Smooth muscle cell (in vitro differentiated cells): ENCODE measurements around the gene ZNF74. TPM values are rescaled to one million over a fixed set of nuclear protein-coding genes. Genes with fewer than 3 reads are reported as not detected.
"Not testable (repeated sequence)": the region's sequence is repeated elsewhere in the genome, so short reads cannot be mapped to it uniquely, and the experiment has no call there.

Experiments
- DNase-seq: peaks from one replicate; lab custom pipeline; 2025; ENCODE audit not compliant: unreplicated experiment; lab: John Stamatoyannopoulos, UW
- H2AFZ ChIP-seq: fragments of 200-600 bp; sonication (generic); 2 replicates; pipeline ENCODE4 v1.6.0; 2016; ENCODE audit warnings: antibody characterized with exemption, low read depth, mild to moderate bottlenecking
- H3F3A ChIP-seq: fragments of 200-600 bp; sonication (generic); 2 replicates; pipeline ENCODE4 v1.6.0; 2017; ENCODE audit warnings: antibody characterized with exemption, low read depth
- H3K27ac ChIP-seq: fragments of 200-600 bp; sonication (generic); 2 replicates; pipeline ENCODE4 v1.5.1; 2016; ENCODE audit warnings: low read depth, mild to moderate bottlenecking
- H3K27me3 ChIP-seq: fragments of 200-600 bp; sonication (generic); 2 replicates; pipeline ENCODE4 v1.6.1; 2016; ENCODE audit warnings: low read depth, mild to moderate bottlenecking
- H3K36me3 ChIP-seq: fragments of 200-600 bp; sonication (generic); 2 replicates; pipeline ENCODE4 v1.5.1; 2016; ENCODE audit warnings: low read depth
- H3K4me1 ChIP-seq: fragments of 200-600 bp; sonication (generic); 2 replicates; pipeline ENCODE4 v1.5.1; 2016; ENCODE audit warnings: low read depth
- H3K4me2 ChIP-seq: fragments of 200-600 bp; sonication (generic); 2 replicates; pipeline ENCODE4 v1.6.0; 2016; ENCODE audit warnings: mild to moderate bottlenecking
- H3K4me3 ChIP-seq: fragments of 200-600 bp; sonication (generic); 2 replicates; pipeline ENCODE4 v1.5.1; 2016; ENCODE audit warnings: mild to moderate bottlenecking
- H3K79me2 ChIP-seq: fragments of 200-600 bp; sonication (generic); 2 replicates; pipeline ENCODE4 v1.6.0; 2016; ENCODE audit warnings: low read depth, mild to moderate bottlenecking
- H3K9ac ChIP-seq: fragments of 200-600 bp; sonication (generic); 2 replicates; pipeline ENCODE4 v1.6.0; 2016; ENCODE audit warnings: low read depth
- H3K9me3 ChIP-seq: fragments of 200-600 bp; sonication (generic); replicated peaks from 2 replicates; pipeline ENCODE4 v1.5.1; 2016; ENCODE audit warnings: low read depth
- H4K20me1 ChIP-seq: fragments of 200-600 bp; sonication (generic); 2 replicates; pipeline ENCODE4 v1.6.0; 2016; ENCODE audit warnings: low read depth
- CTCF ChIP-seq: fragments of 200-600 bp; sonication (generic); IDR thresholded peaks from 2 replicates; pipeline ENCODE4 v1.5.1; 2017; ENCODE audit warnings: borderline replicate concordance, mild to moderate bottlenecking, antibody characterized with exemption; ENCODE audit not compliant: insufficient read depth, poor library complexity, severe bottlenecking
- WGBS: methylation state at CpG from one replicate; pipeline ENCODE4 v1.1.7; 2016; ENCODE audit warnings: low lambda C conversion rate; 5-methylcytosine and 5-hydroxymethylcytosine counted together
- polyA plus RNA-seq: library from polyadenylated mRNA; unstranded; fragments of >200 nt; fragmentation: Nextera tagmentation; extraction: Ambion mirVana; gene quantifications from 2 replicates; pipeline ENCODE4 v1.2.1, GENCODE V29; 2016
- total RNA-seq: library from RNA; depleted of rRNA; stranded (reverse); fragments of >200 nt; gene quantifications from 2 replicates; pipeline ENCODE4 v1.2.3, GENCODE V29; 2014

The ZNF74 gene
- total and polyA plus RNA-seq, 2 experiments from 2014 or later = 11.8 to 14.3 TPM

- DNase-seq = no peak
- Histone ChIP-seq H3K36me3 (no peaks in the 10 kb centered on the region), H2AFZ (no peak overlapping the region), H3K79me2 (no peaks in the 10 kb centered on the region), H4K20me1 (no peaks in the 10 kb centered on the region), H3K4me3 (no peak overlapping the region), H3F3A (no peaks in the 10 kb centered on the region), H3K4me1 (no peaks in the 10 kb centered on the region), H3K27ac (no peak overlapping the region), H3K9ac (no peak overlapping the region), H3K4me2 (no peak overlapping the region), H3K27me3 (no peaks in the 10 kb centered on the region), H3K9me3 (no peaks in the 10 kb centered on the region)
- no peak for TF ChIP-seq CTCF
- 72% methylated on average over 10 of the region's 10 CpGs for WGBS
Measured at GRCh38 chr22:20412474-20413216, 18.7 kb downstream of the ZNF74 start.

DNA sequence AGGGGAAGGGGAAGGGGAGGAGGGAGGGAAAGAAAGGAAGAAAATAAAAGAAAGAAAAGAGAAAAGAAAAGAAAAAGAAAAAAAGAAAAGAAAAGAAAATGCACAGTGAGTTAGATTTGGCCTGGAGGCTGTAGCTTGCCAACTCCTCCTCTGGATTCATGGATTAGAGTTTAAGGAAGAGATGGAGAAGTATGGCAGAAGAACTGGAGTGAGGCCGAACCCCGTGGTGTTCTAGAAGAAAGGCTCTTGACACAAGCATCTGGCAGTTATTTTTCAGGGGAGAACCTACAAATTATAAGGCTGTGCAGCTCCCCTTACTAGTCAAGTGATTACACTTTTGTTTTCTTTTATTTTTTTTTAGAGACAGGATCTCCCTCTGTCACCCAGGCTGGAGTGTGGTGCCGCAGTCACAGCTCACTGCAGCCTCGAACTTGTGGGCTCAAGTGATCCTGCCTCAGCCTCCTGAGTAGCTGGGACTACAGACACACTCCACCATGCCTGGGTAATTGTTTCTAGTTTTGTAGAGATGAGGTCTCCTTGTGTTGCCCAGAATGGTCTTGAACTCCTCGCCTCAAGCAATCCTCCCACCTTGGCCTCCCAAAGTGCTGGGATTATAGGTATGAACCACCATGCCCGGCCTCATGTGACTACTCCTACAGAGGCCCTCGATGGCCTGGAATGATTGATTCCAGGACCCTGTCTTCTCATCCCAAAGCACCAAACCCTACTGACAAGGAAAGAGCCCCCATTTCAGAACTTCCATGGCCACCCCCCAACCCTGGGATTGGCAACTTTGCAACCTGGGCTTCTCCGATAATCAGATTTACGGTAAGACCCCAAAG is 19.5 kb downstream of the ZNF74 start:
- no peaks in the 10 kb centered on the region for H3K27me3 ChIP-seq
- H3K27ac ChIP-seq = no peak overlapping the region
- no peaks in the 10 kb centered on the region for H3F3A ChIP-seq
- H3K9me3 ChIP-seq = no peaks in the 10 kb centered on the region
- H3K4me3 ChIP-seq = no peak overlapping the region
- WGBS = 96% methylated on average over 9 of the region's 9 CpGs
- no peaks in the 10 kb centered on the region for H4K20me1 ChIP-seq
- H3K9ac ChIP-seq = no peak overlapping the region
- H3K36me3 ChIP-seq = no peaks in the 10 kb centered on the region
- no peak overlapping the region for H2AFZ ChIP-seq
- DNase-seq = no peak
- no peak overlapping the region for H3K4me2 ChIP-seq
- no peaks in the 10 kb centered on the region for H3K4me1 ChIP-seq
- H3K79me2 ChIP-seq = no peaks in the 10 kb centered on the region
- no peak for TF ChIP-seq CTCF

DNA sequence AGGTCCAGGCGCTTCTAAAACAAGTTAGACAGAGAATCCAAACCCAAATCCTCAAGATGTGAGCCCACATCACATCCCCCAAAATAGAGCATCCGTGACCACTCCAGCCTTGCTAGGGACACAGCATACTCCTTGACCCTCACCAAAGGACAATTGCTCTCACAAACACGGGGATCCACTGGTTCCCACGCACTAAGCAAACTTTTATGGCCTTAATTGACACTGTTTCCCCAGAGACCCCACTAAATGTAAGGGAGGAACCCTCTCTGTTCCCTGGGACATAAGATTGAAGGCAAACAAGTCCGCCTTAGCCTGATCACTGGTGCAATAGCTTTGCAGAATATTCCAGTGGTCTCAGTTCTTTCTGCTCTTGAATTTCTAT is 20.1 kb downstream of the ZNF74 start:
- TF ChIP-seq CTCF = no peak
- DNase-seq = no peak
- WGBS = 85% methylated on average over 5 of the region's 5 CpGs
- no peaks in the 10 kb centered on the region for H3K9me3 ChIP-seq
- H3K4me1 ChIP-seq = no peaks in the 10 kb centered on the region
- no peak overlapping the region for H3K27ac ChIP-seq
- H3K4me2 ChIP-seq = no peak overlapping the region
- no peak overlapping the region for H2AFZ ChIP-seq
- no peaks in the 10 kb centered on the region for H4K20me1 ChIP-seq
- H3K4me3 ChIP-seq = no peak overlapping the region
- no peak overlapping the region for H3K9ac ChIP-seq
- no peaks in the 10 kb centered on the region for H3K36me3 ChIP-seq
- no peaks in the 10 kb centered on the region for H3K27me3 ChIP-seq
- no peaks in the 10 kb centered on the region for H3K79me2 ChIP-seq
- no peaks in the 10 kb centered on the region for H3F3A ChIP-seq

DNA sequence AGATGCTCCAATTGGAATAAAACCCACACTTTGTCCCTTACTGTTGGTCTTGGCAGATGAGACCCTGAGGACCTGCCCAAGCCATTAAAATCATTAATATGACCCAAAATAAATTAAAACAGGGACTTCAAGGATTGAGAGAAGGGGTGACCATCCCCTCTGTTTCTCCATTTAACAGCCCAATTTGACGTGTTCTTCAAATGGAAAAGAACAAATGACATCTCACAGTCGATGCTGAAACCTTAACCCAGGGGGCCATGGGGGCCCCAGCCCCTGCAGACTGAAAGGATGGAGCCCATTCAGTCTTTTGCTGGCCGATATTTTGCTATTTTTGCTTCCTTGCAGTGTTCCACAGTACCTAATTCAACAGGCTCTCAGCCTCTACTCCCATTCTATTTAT is 20.5 kb downstream of the ZNF74 start:
- WGBS = 77% methylated on average over 3 of the region's 3 CpGs
- Histone ChIP-seq H2AFZ (no peak overlapping the region), H3K9ac (no peak overlapping the region), H3K9me3 (no peaks in the 10 kb centered on the region), H3K4me2 (no peak overlapping the region), H3F3A (no peaks in the 10 kb centered on the region), H3K79me2 (no peaks in the 10 kb centered on the region), H3K36me3 (no peaks in the 10 kb centered on the region), H3K4me1 (no peaks in the 10 kb centered on the region), H4K20me1 (no peaks in the 10 kb centered on the region), H3K4me3 (no peak overlapping the region), H3K27ac (no peak overlapping the region), H3K27me3 (no peaks in the 10 kb centered on the region)
- TF ChIP-seq CTCF = no peak
- no peak for DNase-seq

DNA sequence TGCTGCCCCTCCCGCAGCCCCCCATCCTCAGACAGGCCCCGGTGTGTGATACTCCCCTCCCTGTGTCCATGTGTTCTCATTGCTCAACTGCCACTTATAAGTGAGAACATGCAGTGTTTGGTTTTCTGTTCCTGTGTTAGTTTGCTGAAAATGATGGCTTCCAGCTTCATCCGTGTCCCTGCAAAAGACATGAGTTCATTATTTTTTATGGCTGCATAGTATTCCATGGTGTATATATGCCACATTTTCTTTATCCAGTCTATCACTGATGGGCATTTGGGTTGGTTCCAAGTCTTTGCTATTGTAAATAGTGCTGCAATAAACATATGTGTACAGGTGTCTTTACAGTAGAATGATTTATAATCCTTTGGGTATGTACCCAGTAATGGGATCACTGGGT is 21.3 kb downstream of the ZNF74 start:
- H3K9ac ChIP-seq, DNase-seq, H3K27ac ChIP-seq, H3K79me2 ChIP-seq, H2AFZ ChIP-seq, H3K4me1 ChIP-seq, H3F3A ChIP-seq, H3K4me3 ChIP-seq, H4K20me1 ChIP-seq, H3K4me2 ChIP-seq, H3K27me3 ChIP-seq, H3K36me3 ChIP-seq, H3K9me3 ChIP-seq: not testable (repeated sequence)
- WGBS = 100% methylated on average over 3 of the region's 3 CpGs
